ENCODE measurements around the gene SLC1A5.
"Not testable (repeated sequence)": the region's sequence is repeated elsewhere in the genome, so short reads cannot be mapped to it uniquely, and the experiment has no call there.

Gene SLC1A5

DNA sequence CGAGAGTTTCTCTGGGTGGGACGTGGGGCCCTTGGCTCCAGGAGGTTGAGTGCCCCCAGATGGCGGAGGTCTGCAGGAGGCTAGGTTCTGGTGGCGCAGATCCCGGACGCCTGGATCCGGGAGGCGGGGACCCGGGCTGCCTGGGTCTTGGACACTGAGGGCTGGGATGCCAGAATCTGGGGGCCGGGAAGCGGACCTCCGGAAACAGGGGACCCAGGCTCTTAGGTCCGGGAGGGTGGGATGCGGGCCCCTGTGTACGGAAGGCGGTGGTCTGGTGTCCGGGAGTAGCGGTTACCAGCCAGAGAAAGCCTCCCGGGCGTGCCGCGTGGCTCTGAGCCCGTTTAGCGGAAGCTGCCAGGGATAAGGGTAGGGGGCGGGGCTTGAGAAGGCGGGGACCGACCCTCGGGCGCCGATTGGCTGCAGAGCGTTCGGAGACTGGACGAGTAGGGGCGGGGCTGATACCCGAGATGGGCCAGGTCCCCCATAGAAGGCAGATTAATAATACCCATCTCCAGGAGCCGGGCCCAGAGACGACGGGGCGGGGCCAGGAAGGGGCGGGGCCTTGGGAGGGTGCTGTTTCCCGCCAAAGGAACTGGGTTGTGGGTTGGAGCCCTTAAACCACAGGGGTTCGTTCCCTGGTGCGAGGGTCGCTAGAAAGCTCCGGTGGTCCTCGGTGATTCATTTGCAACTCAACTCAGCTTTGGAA lies at the start of gene SLC1A5:
Gene SLC1A5 (minus strand): TSS at position 333 of the 706 bp plus-strand sequence. CDS start 629 bp downstream, outside the sequence.
- peak; percentile 95 for DNase-seq

DNA sequence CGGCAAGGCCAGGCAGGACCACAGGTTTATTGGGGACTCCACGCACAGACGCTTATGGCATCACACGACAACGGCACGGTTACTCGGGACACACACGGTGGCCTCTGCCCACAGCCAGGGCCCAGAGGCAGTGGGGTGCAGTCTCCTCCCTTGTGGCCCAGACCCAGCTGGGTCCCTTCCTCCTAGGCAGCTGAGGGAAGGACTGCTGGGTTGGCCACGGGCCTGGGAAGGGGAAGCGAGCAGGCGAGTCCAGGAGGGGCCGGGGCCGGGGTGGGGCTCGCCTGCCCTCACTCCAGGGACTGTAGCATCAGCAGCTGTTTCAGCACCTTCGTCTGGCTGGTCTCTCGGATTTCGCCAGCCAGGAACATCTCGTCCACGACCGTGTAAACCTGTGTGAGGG lies 49.8 kb upstream of the SLC1A5 start:
- DNase-seq: no peak

DNA sequence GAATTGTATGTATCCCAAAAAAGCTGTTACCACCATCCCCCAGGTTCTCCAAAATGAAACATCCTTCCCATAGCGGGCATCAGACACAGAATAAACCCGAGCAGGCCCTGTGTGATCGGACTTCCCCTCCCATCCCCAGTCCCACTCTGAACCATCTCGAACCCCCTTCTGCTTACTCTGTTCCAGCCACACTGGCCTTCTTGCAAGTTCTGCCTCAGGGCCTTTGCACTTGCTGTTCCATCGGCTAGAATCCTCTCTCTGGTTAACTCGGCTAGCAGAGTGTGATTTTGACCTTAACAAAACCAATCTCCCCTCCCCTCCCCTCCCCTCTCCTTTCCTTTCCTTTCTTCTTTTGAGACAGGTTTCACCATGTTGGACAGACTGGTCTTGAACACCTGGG lies 46.6 kb upstream of the SLC1A5 start:
- DNase-seq: no peak

DNA sequence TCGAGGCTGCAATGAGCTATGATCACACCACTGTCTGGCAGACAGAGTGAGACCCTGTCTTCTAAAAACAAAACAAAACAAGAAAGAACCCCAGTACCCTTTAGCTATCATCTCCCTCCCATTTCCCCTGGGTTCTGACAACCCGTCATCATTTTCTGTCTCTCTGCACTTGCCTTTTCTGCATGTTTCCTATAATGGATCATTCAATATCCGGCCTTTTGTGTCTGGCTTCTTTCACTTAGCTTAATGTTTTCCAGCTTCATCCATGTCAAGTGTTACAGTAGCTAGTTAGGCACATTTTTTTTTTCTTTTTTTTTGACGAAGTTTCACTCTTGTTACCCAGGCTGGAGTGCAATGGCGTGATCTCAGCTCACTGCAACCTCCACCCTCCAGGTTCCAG lies 45.7 kb upstream of the SLC1A5 start:
- DNase-seq: no peak

DNA sequence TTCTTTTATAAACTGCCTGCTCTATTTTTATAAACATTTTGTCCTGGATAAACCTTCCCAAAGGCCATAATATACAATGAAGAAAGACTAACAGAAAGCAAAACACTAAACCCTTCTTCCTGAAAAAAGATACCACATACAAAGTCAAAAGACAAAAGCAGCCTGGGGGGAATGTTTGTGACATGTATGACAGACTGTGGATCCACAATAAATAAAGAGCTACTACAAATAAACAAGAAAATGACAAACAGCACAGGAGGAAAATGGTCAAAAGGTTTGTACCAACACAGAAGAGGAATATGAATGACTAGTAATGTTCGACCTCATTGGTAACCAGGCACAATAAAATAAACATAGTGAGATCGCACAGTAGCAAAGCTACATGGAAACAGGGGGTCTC lies 42.5 kb upstream of the SLC1A5 start:
- DNase-seq: no peak

DNA sequence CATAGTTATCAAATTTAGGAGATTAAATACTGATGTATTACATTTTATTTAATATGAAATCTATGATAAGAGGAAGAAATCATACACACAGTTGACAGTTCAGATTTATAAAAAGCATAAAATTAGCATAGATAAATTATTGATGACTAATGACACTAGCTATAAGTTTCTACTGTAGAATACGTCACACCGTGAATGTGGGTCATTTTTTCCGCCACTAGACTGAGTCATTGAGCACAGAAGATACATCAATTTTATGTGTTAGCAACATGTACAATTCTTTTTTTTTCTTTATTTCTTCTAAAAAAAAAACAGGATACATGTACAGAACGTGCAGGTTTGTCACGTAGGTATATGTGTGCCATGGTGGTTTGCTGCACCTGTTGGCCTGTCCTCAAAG lies 40.1 kb upstream of the SLC1A5 start:
- DNase-seq: no peak

DNA sequence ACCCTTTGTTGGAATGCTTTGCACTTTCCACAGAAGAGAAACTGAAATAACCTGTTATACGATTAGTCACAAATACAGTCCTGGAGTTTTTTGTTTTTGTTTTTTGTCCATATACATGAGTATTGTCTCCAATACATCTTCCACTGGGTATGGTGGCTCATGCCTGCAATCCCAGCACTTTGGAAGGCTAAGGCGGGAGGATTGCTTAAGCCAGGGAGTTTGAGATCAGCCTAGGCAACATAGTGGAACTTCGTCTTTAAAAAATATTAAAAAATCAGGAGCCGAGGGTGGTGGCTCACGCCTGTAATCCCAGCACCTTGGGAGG lies 37.3 kb upstream of the SLC1A5 start:
- no peak for DNase-seq

DNA sequence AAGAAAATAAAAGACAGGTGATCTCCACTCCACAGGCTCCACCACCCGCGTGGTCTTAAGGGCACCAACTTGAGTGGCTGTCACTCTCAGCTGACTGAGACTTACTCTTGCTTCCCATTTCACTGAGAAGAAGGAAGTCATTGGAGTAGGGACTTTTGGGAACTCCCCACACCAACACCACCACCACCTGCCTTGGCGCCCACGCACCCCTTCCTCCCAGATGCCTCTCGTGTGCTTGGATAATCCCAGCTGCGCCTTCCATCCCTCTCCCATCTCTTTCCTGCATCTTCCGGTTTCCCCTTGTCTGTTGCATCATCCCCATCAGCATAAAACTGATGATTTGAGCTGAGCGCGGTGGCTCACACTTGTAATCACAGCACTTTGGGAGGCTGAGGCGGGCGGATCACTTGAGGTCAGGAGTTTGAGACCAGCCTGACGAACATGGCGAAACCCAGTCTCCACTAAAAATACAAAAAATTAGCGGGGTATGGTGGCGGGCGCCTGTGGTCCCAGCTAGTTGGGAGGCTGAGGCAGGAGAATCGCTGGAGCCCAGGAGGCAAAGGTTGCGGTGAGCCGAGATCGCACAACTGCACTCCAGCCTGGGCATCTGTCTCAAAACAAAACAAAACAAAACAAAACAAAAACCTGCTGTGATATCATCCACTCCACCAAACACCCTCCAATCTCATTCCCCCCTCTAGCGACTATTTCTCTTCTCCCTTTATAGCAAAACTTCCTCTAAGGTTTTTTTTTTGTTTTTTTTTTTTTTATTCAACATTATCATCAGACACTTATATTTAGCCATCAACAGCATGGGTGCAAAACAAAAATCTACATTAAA lies 36.7 kb upstream of the SLC1A5 start:
- DNase-seq: no peak

DNA sequence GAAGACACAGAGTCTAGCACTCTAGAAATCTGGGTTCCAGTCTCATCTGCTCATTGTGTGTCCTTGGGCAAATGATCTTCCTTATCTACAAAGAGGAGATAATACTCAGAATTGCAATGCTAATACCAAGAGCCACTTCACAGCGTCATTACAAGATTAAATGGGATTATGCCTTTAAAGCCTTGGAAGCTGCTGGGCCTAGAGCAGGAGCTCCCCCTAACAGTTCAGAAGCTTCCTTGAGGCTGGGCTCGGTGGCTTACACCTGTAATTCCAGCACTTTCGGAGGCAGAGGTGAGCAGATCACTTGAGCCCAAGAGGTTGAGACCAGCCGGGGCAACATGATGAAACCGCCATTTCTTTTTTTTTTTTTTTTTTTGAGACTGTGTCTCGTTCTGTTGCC lies 34.7 kb upstream of the SLC1A5 start:
- no peak for DNase-seq

DNA sequence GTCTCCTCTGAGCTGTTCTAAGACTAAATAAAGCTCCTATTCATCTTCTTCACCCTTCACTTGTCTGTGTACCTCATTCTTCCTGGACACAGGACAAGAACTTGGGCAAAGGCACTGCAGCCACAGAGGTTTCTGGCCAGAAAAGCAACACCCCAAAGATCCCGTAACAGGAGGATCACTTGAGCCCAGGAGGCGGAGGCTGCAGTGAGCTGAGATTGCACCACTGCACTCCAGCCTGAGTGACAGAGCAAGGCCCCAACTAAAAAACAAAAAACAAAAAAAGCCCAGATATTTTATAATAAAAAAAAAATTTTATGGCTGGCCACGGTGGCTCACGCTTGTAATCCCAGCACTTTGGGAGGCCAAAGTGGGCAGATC lies 34.0 kb upstream of the SLC1A5 start:
- DNase-seq: not testable (repeated sequence)

DNA sequence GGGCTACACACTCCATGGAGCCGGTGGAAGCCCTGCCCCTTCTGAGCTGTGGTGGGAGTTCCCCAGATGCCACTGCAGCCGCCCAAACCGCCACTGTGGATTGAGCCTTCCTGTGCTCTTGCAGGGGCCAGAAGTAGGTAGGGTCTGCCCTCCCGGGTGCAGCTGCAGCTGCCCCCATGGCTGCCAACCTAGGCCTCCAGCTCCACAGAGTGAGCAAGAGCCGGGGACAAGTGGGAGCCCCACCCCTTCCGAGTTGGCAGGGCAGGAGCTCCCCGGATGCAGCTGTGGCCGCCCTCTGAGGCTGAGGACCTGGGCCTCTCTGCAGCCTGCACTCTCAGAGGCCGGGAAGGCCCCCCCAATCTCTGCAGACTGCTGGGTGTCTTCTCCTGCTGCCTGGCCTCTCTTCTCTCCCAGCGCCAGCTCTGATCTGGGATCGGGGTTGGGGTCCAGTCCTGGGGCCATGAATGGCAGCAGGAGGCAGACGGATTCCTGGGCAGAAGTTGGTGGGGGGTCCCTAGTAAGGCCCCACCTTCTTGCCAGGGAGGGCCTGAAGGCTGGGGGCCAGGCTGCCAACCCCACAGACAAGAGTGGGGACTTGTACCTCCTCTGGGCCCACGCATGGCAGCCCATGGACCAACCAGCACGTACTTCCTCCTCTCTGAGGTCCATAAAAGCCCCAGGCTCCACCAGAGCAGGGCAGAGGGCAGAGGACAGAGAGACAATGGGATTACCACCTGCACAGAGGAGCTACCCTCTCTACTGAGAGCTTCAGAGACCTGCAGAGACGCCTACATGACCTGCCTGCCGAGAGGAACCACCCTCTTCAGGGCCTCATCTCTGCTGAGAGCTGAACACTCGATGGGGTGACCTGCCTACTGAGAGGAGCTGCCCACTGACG lies 33.4 kb upstream of the SLC1A5 start:
- no peak for DNase-seq

DNA sequence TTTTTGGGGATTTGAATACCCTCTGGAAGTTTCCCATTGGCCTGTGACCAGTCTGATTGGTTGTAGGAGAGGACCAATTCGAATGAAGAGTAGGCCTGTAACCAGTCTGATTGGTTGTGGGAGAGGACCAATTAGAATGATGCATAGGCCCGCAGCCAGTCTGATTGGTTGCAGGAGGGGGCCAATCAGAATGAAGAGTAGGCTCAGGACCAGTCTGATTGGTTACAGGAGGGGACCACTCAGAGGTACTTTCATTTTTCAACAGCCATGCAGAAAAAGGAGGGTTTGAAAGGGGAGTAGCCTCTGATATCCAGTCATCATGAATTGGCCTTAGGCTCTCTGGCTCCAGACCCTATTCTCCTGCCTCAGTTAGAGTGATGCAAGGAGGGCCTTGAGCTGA lies 30.4 kb upstream of the SLC1A5 start:
- no peak for DNase-seq

DNA sequence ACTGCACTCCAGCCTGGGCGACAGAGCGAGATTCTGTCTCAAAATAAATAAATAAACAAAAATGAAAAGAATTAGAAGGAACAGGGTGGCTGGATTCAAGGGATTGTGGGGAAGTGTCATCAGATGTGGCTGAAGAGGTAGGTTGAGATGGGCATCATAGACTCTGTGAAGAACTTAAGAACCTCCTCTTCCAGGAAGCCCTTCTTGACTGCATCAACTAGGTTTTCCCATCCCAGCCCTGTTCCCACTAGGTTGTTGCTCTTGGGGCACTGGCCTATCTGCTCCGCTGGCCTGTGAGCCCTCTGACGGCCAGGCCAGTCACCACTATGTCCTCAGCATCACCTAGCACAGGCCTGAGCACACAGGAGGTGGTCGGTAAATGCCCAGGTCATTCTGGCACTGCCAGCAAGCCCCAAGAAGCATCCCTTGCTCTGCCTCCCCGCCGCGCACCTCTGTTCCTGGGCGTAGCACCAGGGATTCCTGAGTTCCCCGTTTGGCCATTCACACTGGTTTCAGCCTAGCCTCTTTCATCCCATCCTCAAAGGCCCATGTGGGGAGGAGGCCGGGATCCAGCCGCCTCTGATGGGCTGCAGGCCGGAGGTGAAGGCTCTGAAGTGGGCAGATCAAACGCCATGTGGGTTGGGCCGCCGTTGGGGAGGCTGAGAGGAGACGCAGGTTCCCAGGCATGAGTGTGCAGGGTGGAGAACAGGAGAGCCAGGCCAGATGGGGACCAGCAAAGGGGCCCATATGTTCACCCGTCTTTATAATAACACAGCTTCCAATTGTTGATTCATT lies 27.6 kb upstream of the SLC1A5 start:
- no peak for DNase-seq

DNA sequence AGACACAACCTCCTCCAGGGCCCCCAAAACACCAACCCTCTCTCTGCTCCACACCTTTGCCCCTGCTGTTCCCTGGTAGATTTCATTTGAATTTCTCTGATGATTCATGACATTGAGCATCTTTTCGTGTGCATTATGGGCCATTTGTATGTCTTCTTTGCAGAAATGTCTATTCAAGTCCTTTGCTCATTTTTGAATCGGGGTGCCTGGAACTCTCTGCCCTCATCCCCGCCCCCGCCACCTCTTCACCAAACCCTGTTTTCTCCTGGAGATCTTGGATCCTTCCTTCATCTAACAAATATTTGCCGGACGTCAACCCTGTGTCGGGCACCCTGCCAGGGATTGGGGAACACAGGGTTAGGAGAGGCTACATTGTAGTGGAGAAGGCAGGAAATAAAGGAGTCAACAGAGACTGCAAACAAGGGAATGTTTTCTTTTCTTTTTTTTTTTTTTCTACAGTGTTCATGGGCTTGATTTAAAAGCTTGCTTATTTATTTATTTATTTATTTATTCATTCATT lies 25.5 kb upstream of the SLC1A5 start:
- DNase-seq: no peak

DNA sequence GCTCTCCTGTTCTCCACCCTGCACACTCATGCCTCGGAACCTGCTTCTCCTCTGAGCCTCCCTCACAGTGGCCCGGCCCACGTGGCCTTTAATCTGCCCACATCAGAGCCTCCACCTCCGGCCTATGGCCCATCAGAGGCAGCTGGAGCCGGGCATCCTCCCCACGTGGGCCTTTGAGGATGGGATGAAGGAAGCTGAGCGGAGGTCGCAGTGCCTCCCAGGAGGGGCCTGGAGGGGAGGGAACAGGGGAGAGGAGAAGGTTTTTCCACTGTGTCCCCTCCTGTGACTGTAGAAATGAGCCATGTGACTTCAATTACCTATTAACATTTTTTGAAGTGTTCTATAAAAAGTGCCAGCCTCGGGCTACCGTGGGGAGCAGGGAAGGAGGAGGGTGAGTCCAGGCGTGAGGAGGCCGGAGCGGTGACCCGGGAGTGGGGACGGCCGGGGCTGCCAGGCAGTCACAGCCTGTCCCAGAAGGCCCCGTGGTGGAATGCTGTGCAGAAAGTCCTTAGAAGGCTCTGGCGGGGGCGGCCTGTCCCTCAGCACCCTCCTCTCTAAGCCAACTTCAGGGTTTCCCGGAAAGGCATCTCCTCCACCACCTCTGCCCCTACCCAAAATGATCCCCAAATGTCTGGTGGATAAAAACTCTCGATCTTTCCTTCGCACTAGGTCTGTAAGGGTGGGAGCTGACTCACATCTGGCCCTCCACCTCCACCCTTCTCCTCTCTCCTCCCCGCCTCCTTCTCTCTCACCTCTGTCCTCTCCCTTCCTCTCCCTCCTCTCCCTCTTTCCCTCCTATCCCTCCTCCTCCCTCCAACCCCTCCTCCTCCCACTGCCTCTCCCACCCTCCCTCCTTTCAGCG lies 24.8 kb upstream of the SLC1A5 start:
- no peak for DNase-seq

DNA sequence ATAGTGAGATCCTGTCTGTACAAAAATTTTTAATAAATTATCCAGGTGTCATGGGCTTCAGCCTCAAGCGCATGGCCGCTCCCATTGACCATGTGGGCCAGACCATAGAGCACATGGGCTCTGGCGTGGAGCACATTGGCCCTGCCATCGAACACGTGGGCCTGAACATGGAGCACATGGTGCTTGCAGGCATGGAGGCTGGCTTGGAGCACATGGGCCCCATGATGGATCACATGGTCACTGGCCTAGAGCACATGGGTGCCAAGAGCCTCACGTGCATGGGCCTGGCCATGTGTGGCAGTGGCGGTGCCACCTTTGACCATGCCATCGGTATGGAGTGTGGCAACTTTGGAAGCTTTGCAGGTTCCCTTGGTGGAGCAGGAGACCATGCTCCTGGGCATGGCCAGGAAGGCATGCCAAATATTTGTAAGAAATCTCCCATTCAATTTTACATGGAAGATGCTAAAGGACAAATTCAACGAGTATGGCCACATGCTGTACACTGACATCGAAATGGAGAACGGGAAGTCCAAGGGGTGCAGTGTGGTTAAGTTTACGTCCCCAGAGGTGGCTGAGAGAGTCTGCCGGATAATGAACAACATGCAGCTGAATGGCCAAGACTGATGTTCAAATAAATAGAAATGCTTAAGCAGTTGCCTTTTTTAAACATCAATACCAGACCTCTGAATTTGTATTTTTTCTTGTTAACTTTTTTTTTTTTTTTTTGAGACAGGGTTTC lies 21.3 kb upstream of the SLC1A5 start:
- DNase-seq: no peak

DNA sequence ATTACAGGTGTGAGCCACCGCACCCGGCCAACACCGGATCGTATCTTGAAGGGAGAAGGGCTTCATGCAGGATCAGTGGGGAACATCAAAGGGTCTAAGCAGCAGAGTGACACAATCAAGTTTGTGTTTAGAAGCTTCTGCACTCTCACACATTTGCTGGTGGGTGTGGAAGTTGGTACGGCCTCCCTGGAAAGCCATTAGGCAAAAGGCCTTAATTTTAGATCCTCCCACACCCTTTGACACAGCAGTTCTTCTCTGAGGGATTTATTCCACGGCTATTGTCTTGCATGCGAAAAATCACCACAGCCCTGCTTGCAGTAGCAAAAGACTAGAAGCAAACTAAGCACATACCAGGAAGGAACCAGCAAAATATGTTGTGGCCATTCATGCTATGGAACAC lies 18.3 kb upstream of the SLC1A5 start:
- no peak for DNase-seq

DNA sequence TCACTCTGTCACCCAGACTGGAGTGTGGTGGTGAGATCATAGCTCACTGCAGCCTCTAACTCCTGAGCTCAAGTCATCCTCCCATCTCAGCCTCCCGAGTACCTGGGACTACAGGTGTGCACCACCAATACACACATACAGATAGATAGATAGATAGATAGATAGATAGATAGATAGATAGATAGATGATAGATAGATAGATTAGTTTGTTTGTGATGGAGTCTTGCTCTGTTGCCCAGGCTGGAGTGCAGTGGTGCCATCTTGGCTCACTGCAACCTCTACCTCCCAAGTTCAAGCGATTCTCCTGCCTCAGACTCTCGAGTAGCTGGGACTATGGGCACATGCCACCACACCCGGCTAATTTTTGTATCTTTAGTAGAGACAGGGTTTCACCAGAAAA lies 16.0 kb upstream of the SLC1A5 start:
- not testable (repeated sequence) for DNase-seq

DNA sequence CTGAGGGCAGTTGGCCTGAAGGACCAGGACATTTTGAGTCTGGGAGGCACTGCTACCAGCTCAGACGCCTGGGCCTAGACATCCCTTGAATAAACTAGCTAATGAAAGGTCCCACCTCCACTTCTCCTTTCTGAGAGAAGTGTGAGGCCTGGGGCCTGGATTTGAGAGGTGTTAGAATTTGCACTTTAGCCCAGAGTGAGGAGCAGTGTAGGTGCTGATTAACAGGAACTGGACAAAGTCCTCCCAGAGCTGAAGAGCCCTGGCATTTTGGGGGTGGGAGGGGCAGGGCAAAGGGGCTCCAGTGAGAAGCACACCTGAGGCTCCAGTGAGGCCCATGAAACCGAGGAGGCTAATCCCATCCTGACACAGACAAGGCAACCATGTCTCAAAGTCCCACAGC lies 15.2 kb upstream of the SLC1A5 start:
- DNase-seq: no peak

DNA sequence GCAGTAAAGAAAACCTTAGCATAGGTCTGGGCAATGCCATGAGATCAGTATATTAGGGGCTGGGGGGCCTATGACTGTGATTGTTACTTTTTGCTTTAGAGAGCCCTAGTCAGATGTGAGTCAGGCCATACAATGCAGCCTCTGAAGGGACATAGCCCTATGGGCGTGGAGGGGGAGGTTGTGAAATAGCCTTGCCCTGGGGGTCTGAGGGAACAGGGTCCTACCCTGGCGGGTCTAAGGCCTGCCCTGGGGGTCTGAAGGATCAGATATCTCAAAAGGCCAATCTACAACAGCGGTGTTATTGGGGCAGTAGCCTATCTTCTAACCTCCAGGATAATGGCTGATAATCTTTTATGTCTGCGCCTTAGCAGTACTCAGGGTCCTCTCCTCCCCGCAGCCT lies 13.8 kb upstream of the SLC1A5 start:
- DNase-seq: no peak

DNA sequence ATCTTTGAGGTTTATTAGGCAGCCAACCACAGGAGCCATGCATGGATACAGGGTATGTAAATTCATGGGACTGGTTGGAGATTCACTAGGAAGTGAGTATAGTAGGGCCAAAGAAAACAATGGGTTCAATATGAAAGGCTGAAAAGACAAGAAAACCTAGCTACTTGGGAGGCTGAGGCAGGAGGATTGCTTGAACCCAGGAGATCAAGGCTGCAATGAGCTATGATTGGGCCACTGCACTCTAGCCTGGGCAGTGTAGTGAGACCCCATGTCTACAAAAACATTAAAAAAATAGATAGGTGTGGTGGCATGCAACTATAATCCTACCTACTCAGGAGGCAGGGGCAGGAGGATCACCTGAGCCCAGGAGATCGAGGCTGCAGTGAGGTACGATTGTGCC lies 10.3 kb upstream of the SLC1A5 start:
- DNase-seq: no peak
